Lower leg skin (tissue), 4 donors: ENCODE measurements around the gene GSG1L. TPM values are rescaled to one million over a fixed set of nuclear protein-coding genes. Genes with fewer than 3 reads are reported as not detected.

Experiments
- DNase-seq, 2 donors: peaks; one replicate each; pipeline ENCODE4 v3.0.0-alpha.2; 2019; ENCODE audit warnings: low spot score in 2 of 2
- H3K4me3 ChIP-seq: fragments of 200-600 bp; sonication (generic); 2 replicates; pipeline ENCODE4 v1.5.1; 2017; ENCODE audit warnings: mild to moderate bottlenecking, low read depth; ENCODE audit not compliant: poor library complexity, severe bottlenecking
- POLR2A ChIP-seq, 2 donors: fragments of 450-650 bp; IDR thresholded peaks; one replicate each; pipeline ENCODE4 v1.6.1; 2016 to 2017; ENCODE audit warnings: antibody characterized with exemption in 2 of 2, mild to moderate bottlenecking in 1 of 2, moderate library complexity in 1 of 2
- WGBS, 2 donors: methylation state at CpG; one replicate each; pipeline ENCODE4 v1.1.5; 2018; 5-methylcytosine and 5-hydroxymethylcytosine counted together
- intact Hi-C: fragments of 100-400 bp; cut with DNase I; formaldehyde crosslinking; loops from one replicate; pipeline ENCODE4 v1.15.0; 2023; ENCODE audit warnings: low total_unique reads
- total RNA-seq, 4 donors: library from RNA; depleted of rRNA; stranded (reverse); fragments of >200 nt; gene quantifications; one replicate each; pipeline ENCODE4 v1.1.0, GENCODE V29; 2016
- TF ChIP-seq, protein P1 (sequence below), 3 donors: fragments of 450-650 bp; IDR thresholded peaks; one replicate each; pipeline ENCODE4 v1.5.1; 2016; ENCODE audit warnings: antibody characterized with exemption in 3 of 3, mild to moderate bottlenecking in 3 of 3, moderate library complexity in 2 of 3

The GSG1L gene
- total RNA-seq, 4 donors from 2014 or later: 0.49 to 1.1 (median 0.59) TPM; not detected in 1

DNA sequence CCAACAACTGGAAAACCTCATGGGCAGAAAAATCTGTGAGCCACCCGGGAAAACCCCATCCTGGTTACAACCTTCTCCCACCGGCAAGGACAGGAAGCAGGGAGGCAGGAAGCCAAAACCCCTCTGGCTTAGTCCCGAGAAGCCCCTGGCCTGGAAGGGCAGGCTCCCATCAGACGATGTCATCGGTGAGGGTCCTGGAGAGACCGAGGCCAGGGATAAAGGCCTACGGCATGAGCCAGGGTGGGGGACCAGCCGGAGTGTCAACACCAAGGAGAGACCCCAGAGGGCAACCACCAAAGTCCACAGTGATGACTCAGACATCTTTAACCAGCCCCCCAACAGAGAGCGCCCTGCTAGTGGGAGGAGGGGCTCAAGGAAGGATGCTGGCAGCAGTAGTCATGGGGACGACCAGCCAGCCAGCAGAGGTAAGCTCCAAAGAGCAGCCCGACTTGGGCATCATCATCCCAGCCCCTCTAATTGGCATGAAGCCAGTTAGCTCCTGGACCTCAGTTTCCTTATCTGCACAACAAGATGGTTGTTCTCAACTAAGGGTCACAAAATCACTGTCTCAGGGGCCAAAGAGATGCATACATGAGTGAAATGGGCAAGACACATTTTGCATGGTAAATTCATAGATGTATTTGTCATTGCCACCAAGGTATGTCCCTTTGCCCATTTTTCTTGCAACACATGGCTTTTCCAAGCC, 322.9 kb downstream of the GSG1L start:
- intact Hi-C loops: no loop called here
- H3K4me3 ChIP-seq: no peak overlapping the region
- DNase-seq: no peak
- no peak for TF ChIP-seq POLR2A (IDR thresholded peaks at IDR 0.05)
- TF ChIP-seq, protein P1, sequence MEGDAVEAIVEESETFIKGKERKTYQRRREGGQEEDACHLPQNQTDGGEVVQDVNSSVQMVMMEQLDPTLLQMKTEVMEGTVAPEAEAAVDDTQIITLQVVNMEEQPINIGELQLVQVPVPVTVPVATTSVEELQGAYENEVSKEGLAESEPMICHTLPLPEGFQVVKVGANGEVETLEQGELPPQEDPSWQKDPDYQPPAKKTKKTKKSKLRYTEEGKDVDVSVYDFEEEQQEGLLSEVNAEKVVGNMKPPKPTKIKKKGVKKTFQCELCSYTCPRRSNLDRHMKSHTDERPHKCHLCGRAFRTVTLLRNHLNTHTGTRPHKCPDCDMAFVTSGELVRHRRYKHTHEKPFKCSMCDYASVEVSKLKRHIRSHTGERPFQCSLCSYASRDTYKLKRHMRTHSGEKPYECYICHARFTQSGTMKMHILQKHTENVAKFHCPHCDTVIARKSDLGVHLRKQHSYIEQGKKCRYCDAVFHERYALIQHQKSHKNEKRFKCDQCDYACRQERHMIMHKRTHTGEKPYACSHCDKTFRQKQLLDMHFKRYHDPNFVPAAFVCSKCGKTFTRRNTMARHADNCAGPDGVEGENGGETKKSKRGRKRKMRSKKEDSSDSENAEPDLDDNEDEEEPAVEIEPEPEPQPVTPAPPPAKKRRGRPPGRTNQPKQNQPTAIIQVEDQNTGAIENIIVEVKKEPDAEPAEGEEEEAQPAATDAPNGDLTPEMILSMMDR (IDR thresholded peaks at IDR 0.05): no peak
- WGBS, 2 donors: 80 to 82% methylated on average over 10 to 11 of the region's 11 CpGs

DNA sequence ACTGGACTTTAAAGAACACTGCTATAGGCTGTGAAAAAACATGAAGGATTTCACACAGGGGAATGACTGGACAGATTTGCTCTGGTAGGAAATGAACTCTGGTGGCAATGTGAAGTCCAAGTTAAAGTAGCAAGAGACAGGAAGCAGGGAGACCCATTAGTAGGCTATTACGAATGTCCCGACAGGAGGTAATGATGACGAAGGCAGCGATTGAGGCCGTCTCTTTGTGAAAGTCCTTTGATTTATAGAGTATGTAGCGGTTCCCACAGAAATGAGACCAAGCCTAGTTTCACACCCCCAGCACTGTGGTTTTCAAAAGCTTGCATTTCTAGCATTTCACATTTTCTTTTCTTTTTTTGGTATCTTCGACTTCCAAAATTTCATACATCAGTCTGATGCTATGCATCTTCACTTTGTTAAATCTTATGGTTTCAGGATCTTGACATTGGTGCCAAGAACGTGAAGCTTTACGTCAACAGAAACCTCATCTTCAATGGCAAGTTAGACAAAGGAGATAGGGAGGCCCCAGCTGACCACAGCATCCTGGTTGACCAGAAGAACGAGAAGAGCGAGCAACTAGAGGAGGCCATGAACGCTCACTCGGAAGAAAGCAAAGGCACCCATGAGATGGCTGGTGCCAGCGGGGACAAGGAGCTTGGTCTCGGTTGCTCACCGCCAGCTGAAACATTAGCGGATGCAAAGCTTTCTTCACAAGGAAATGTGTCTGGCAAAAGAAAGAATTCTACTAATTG, 323.7 kb downstream of the GSG1L start:
- no peak for TF ChIP-seq POLR2A (IDR thresholded peaks at IDR 0.05)
- TF ChIP-seq, protein P1 (IDR thresholded peaks at IDR 0.05): no peak
- 88 to 89% methylated on average over 17 of the region's 17 CpGs for WGBS, 2 donors
- no peak for DNase-seq
- no peak overlapping the region for H3K4me3 ChIP-seq
- intact Hi-C loops: no loop called here

DNA sequence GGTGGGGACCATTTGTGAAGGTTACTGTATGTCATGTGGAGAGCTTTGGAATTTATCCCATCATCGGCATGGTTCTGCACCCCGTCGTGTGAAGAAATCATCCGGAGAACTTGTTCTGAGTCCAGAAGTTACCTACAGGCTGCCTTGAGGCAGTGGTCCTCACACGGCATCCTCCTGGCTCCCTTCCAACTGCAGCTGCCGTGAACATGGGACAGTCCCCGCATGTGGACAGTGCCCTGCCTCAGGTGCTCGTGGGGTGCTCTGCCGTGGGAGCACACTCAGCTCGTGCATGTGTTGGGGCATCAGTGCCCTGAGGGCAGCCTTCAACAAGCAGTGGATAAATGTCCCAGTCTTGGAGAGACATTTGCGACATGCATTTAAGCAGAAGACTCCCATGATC, 324.9 kb downstream of the GSG1L start:
- DNase-seq: no peak
- WGBS, 2 donors: 57 to 65% methylated on average over 11 of the region's 11 CpGs
- TF ChIP-seq POLR2A (IDR thresholded peaks at IDR 0.05): no peak
- intact Hi-C loops: no loop called here
- H3K4me3 ChIP-seq: no peak overlapping the region

Other genes starting within 250 kb of the GSG1L start
- gene XPO6, start 148.3 kb upstream of the GSG1L start, total RNA-seq: 100 to 1,000 TPM in 2 of 4 donors, 10 to 100 TPM in 2; 45.7 to 104 (median 78.1) TPM
- 1 to 10 TPM; 1.3 to 2.7 (median 1.8) TPM for gene SBK1, start 228.8 kb upstream of the GSG1L start, total RNA-seq